ENCODE results near the gene CHST14.

Gene CHST14

DNA sequence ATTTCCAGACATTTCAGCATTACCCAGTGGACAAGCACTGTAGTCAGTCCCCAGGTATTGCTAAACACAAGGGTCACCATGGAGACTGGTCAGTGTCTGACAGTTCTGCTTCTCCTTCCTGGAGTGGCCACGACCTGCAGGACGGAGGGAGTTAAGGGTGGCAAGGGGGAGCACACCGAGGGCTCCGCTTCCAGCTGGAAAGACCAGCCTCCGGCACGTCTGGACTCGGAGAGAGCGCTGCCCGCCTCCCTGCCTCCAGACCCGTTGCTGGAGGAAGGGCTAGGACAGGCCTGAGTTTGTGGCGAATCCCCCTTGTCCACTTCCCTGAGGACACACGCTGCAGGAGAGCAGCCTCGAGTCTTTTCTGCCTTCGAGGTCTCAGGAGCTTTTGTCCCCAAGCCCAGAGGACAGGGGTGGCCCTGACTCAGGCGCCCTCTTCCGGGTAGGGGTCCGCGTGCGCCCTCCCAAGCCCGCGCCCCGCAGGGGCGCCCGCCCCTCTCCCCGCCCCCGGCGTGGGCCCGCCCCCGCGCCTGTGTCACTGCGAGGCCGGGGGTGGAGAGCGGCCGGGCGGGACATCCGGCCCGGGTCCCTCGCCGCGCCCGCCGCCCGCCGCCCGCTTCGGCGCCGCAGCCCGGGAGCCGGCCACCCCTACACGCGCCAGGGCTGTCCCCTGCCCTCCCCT, at the start of gene CHST14:
Gene CHST14, plus strand, starts transcription at position 562 of the 682 bp plus-strand sequence. CDS start 230 bp downstream, outside the sequence.
- peak; percentile 27 for DNase-seq

DNA sequence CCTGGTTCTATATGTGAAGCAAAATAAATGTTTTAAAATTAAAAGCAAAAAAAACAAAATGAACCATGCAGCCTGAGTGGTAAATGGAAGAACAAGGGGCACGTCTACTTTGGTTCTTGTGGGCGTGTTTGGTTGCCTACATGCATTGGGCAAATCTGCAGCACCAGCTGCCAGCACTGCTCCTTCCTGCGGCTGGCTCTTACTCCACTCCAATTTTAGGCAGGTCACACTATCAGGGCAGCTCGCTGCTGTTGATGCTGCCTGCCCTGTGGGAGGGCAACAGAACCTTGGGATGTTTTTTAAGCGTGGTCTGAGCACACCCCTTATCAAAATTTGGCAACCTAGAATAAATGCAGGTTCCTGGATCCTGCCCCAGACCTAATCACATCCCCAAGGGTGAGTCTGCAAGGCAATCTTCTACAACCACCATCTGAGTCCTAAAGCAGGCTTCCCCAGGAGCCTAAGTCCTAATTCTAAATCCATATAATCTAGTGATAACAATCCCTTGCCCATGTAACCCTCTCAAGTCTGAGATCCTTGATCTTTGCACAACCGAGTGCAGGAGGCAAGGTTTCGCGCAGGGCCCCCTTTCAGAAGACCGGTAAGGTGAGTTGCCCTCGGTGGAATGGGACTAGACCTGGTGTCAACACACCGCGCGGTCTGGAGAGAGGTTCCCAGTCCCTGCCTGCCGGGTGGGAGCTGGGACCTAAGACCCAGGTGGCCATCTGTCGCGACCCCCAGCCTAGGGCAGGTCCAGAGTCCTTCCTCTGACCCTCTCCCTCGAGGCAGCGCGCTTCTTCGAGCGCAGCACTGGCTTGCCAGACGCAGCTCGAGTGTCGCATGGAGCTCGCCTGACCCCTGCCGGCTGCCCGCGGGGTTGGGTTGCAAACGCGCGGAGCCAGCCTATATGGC, 49.3 kb upstream of the CHST14 start:
- DNase-seq: no peak

GRCh38 chr15:40424483-40425115, 46.2 kb upstream of the CHST14 start:
- DNase-seq: no peak

DNA sequence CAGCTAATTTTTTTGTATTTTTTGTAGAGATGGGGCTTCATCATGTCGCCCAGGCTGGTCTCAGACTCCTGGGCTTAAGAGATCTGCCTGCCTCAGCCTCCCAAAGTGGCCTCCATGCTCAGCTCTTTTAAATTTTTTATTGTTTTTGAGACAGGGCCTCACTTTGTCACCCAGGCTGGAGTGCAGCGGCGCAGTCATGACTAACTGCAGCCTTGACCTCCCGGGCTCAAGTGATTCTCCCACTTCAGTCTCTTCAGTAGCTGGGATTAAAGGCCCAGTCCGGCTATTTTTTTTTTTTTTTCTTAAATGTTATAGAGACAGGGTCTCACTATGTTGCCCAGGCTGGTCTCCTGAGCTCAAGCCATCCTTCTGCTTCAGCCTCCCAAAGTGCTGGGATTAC, 45.1 kb upstream of the CHST14 start:
- no peak for DNase-seq

DNA sequence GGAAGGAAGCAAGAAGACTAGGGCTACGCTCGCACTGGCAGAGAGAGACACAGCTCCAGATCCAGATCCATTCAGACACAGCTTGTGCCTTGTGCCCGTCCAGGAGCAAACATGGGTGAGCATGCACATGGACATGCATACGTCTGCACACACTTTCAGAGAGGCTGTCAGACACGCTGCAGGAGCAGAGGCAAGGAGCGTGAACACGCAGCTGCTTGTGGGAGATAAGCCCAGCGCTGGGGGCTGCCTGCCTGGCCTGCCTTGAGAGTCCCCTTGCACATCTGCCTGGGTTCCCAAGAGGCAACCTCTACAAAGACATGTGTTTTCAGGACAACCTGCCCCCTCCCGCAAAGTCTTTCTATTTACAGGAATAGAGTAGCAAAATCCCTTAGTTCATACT, 43.6 kb upstream of the CHST14 start:
- DNase-seq: no peak

GRCh38 chr15:40428185-40428584, 42.6 kb upstream of the CHST14 start:
- no peak for DNase-seq

DNA sequence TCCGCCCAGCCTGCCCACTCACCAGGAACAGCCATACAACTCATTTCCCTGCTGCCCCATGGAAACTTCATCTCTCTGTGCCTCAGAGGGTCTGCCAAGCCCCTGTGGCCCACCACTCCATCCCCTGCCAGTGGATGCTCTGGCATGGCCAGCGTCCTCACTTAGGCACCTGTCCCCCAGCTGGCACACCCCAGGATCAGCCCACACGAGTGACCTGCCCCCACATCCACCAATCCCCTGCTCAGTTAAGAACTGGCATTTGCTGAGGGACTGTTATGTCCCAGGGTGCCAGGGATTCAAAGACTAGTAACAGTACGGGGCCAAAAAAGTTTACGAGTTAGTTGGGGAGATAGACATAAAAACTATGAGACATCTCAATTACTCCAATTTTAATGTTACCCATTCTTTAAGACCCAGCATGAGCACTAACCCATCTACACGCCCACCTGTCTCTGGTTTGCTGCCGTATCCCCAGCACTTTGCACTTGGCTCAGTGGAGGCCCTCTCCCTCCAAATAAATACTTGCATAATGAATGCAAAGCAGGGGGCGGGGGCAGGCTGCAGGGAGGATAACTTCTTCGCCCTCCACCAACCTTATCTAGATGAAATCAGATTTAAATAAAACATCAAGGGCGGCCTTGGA, 41.6 kb upstream of the CHST14 start:
- no peak for DNase-seq

GRCh38 chr15:40430271-40430805, 40.4 kb upstream of the CHST14 start:
- no peak for DNase-seq

- no peak for DNase-seq
These were observed 35.6 kb upstream of the CHST14 start for GRCh38 chr15:40435023-40435709.

DNA sequence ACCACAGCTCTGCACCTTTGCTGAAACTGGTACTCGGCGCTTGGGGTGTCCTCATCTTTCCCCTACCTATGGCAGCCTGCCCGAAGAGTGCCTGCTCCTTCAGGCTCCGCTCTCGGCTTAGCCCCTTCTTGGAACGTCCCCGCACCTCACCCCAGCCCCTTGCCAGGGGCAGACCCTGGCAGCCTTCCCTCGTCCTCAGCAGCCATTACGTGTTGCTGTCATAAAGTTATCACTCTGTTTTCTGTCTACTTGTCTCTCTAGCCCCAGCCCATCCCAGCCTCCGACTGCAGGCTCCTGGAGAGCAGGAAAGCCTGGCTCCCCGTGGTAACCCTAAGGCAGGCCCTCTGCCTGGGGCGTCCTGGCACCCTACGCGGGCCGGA, 35.1 kb upstream of the CHST14 start:
- DNase-seq: no peak

DNA sequence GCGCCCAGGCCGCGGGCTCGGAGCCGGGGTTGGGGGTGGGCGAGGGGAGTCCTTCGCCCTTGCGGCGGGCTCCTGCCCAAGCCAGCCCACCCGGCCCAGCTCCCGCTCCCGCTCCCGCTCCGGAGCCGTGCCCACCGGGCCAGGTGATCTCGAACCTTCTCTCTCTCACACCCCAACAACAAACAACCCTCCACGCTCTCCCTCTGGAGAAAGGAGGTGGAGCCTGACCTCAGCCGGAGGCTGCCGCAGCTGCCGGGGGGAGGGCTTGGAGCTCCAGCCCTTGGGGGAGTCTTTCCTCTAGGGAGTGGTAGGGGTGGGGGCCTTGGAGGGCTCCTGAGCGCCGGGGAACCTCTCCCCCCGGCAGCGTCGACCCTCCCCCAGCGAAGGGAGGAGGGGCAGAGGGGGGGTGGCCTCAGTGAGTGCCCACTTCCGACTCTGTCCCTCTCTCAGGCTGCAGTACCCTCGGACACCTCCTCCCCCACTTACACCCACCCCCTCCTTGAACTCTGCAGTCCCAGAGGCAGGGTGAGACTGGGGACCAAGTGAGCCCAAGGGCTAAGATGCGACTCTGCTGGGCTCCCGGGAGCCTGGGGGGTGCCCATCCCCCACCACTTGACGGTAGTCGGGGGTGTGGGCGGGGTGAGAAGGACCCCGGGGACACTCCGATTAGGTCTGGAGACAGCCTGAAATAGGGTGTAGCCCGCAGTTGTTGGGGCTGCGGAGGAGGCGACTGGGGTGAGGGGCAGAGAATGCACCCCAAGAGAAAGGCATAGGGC, 34.5 kb upstream of the CHST14 start:
- no peak for DNase-seq

GRCh38 chr15:40436892-40437751, 33.7 kb upstream of the CHST14 start:
- no peak for DNase-seq

- DNase-seq: no peak
These were observed 32.8 kb upstream of the CHST14 start for GRCh38 chr15:40437752-40438687.

GRCh38 chr15:40438712-40439111, 32.1 kb upstream of the CHST14 start:
- no peak for DNase-seq

GRCh38 chr15:40439461-40439959, 31.3 kb upstream of the CHST14 start:
- DNase-seq: no peak

DNA sequence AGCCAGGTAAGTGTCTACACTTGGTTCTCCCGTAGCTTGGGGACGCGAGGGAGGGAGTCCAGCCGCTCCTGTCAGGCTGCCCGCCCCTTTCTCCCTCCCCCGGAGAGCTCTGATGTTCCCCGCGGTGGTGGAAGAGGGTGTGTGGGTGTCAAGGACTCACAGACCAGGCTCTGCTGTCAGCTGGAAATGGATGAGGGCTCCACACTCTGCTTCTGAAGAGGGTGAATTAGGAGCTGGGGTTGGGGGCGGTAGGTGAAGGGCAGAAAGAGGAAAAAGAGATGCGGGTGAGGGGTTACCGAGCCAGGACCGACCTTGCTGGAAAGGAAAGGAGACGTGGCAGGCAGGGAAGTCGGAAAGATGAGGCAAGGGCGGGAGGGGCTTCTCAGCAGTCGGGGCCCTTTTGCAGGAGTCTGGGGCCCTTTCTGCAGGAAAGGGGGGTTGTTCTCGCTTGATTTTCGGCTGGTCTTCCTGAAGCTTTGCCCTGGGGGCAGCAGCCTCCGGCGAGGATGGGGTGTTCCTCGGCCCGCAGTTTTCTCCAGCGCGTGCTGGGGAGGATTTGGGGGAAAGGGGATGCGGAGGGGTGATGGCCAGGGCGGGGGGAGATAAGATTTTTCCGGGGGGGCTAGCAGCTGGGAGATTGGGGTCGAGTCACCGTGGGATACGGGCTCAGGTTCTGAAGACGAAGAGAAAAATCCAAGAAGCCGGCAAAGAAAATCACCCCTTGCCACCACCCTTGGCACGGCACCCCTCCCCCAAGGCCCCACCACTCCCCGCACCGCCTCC, 30.6 kb upstream of the CHST14 start:
- DNase-seq: no peak

DNA sequence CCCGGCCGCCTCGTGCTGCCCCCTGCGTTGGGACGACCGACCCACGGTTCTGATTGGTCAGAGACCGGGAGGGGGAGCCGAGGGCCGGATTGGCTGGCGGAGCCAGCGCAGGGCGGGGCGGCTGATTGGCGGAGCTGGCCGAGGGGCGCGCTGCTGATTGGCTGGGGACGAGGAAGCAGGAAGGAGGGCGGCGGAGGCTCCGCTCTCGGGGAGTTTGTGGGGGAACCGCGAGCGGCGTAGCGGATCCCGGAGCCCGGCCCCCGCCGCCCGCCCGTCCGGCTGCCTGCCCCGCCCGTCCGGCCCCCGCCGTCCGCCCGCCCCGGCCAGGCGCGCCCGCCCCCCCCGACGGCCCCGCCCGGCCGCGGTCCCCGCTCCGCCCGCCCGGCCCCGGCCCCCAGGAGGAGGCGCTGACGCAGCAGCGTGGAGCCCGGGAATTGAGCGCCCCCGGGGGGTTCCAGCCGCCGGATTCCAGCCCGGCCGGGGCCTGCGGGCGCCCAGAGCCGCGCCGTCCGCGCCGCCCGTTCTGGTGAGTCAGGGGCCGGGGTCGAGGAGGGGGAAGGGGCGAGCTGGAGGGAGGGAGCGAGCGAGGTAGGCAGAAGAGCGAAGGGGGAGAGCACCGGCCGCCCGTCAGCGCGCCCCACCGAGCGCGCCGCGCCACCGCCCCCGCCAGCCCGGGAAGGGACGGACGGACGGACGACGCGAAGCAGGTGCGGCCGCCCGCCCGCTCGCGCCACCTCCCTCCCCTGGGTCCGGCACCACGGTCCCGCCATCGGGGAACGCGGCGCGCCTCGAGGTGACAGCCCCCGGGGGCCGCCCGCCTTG, 29.8 kb upstream of the CHST14 start, which contains the start of gene BAHD1:
Gene BAHD1, plus strand, starts transcription at position 211 of the 822 bp plus-strand sequence. CDS start 17,512 bp downstream, outside the sequence.
- DNase-seq: peak; percentile 74

All from NCI-H1048 (cell line).